HepG2 (cell line): ENCODE results near the gene SCAI. TPM values are rescaled to one million over a fixed set of nuclear protein-coding genes. Genes with fewer than 3 reads are reported as not detected.

Experiments
- DZIP1 ChIP-seq: sonication (generic); formaldehyde crosslinking; IDR thresholded peaks from 2 replicates; pipeline ENCODE4 v1.5.0; 2020; ENCODE audit warnings: mild to moderate bottlenecking, missing genetic modification reagents
- ELF3 ChIP-seq: IDR thresholded peaks from 2 replicates; pipeline ENCODE4 v1.6.1; 2016; ENCODE audit warnings: missing genetic modification reagents, missing compliant biosample characterization
- NR2F6 ChIP-seq, 2 experiments: IDR thresholded peaks; 2 replicates each; pipeline ENCODE4 v1.6.1; 2016; ENCODE audit warnings: antibody characterized with exemption in 1 of 2, mild to moderate bottlenecking in 1 of 2
- TFE3 ChIP-seq: IDR thresholded peaks from 2 replicates; pipeline ENCODE4 v1.6.1; 2016
- ZNF224 ChIP-seq: sonication (generic); formaldehyde crosslinking; IDR thresholded peaks from 2 replicates; pipeline ENCODE4 v1.5.0; 2020; ENCODE audit warnings: mild to moderate bottlenecking, missing genetic modification reagents
- ZNF296 ChIP-seq: sonication (generic); formaldehyde crosslinking; conservative IDR thresholded peaks from 2 replicates; pipeline ENCODE4 v1.5.0; 2020; ENCODE audit warnings: mild to moderate bottlenecking, missing genetic modification reagents
- polyA plus RNA-seq, 8 experiments: library from polyadenylated mRNA; depleted of rRNA in 3 of 8; stranded (reverse) in 7 of 8; unstranded in 1 of 8; fragments of >200 nt; fragmentation: Illumina TruSeq in 4 of 8; extraction: Trizol in 4 of 8; gene quantifications; 2 replicates each; pipeline versions ENCODE4 v1.2.1 to v1.2.3, GENCODE V29; 2011 to 2016; ENCODE audit warnings: low read depth in 4 of 8, missing spikeins in 1 of 8, mixed read lengths in 1 of 8; ENCODE audit not compliant: insufficient read depth in 1 of 8
- total RNA-seq, 5 experiments: library from RNA; depleted of rRNA; stranded (reverse); fragments of >200 nt; fragmentation: Illumina TruSeq; extraction: Trizol; gene quantifications; 2 replicates each; pipeline ENCODE4 v1.2.3, GENCODE V29; 2016; ENCODE audit warnings: low read depth in 1 of 5
- TF ChIP-seq, protein P1 (sequence below): sonication (generic); formaldehyde crosslinking; IDR thresholded peaks from 2 replicates; pipeline ENCODE4 v1.9.0; 2021; ENCODE audit warnings: mild to moderate bottlenecking, missing genetic modification reagents

Gene SCAI
- total and polyA plus RNA-seq, 2 of the 13 experiments (the other 11 are each of a cell fraction or from before 2014, with no cell fraction given): 4.4 to 8.4 TPM

GRCh38 chr9:125131778-125132177, 11.6 kb downstream of the SCAI start (continued):
- TF ChIP-seq, protein P1, sequence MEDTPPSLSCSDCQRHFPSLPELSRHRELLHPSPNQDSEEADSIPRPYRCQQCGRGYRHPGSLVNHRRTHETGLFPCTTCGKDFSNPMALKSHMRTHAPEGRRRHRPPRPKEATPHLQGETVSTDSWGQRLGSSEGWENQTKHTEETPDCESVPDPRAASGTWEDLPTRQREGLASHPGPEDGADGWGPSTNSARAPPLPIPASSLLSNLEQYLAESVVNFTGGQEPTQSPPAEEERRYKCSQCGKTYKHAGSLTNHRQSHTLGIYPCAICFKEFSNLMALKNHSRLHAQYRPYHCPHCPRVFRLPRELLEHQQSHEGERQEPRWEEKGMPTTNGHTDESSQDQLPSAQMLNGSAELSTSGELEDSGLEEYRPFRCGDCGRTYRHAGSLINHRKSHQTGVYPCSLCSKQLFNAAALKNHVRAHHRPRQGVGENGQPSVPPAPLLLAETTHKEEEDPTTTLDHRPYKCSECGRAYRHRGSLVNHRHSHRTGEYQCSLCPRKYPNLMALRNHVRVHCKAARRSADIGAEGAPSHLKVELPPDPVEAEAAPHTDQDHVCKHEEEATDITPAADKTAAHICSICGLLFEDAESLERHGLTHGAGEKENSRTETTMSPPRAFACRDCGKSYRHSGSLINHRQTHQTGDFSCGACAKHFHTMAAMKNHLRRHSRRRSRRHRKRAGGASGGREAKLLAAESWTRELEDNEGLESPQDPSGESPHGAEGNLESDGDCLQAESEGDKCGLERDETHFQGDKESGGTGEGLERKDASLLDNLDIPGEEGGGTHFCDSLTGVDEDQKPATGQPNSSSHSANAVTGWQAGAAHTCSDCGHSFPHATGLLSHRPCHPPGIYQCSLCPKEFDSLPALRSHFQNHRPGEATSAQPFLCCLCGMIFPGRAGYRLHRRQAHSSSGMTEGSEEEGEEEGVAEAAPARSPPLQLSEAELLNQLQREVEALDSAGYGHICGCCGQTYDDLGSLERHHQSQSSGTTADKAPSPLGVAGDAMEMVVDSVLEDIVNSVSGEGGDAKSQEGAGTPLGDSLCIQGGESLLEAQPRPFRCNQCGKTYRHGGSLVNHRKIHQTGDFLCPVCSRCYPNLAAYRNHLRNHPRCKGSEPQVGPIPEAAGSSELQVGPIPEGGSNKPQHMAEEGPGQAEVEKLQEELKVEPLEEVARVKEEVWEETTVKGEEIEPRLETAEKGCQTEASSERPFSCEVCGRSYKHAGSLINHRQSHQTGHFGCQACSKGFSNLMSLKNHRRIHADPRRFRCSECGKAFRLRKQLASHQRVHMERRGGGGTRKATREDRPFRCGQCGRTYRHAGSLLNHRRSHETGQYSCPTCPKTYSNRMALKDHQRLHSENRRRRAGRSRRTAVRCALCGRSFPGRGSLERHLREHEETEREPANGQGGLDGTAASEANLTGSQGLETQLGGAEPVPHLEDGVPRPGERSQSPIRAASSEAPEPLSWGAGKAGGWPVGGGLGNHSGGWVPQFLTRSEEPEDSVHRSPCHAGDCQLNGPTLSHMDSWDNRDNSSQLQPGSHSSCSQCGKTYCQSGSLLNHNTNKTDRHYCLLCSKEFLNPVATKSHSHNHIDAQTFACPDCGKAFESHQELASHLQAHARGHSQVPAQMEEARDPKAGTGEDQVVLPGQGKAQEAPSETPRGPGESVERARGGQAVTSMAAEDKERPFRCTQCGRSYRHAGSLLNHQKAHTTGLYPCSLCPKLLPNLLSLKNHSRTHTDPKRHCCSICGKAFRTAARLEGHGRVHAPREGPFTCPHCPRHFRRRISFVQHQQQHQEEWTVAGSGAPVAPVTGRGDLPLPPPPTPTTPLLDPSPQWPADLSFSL (CRISPR knock-in tag): no peak
- TF ChIP-seq DZIP1 (CRISPR knock-in tag) (no peak), TFE3 (no peak), ELF3 (CRISPR knock-in tag) (no peak), NR2F6 (IDR thresholded peaks at IDR 0.05) (no peak), NR2F6 (CRISPR knock-in tag; IDR thresholded peaks at IDR 0.05) (no peak), ZNF296 (CRISPR knock-in tag) (no peak), ZNF224 (CRISPR knock-in tag) (no peak)
- TF ChIP-seq, all 625 proteins: peak for 0
